ENCODE data around the gene KCNG3.

- TF ChIP-seq POLR2A (IDR thresholded peaks at IDR 0.05): no peak
- no peak for TF ChIP-seq CTCF (IDR thresholded peaks at IDR 0.05 in 8 of 11, conservative IDR thresholded peaks at IDR 0.05 in 3 of 11)
These were observed 49.1 kb upstream of the KCNG3 start for GRCh38 chr2:42542871-42543270.

Measured in spleen (tissue), 7 donors.